Breast epithelium (tissue), 4 donors: Measurements from ENCODE around the gene TCERG1L. TPM values are rescaled to one million over a fixed set of nuclear protein-coding genes. Genes with fewer than 3 reads are reported as not detected.

ENCODE experiments used
- DNase-seq, 2 donors: peaks; one replicate each; pipeline ENCODE4 v3.0.0-alpha.2; 2019; ENCODE audit warnings: low spot score in 2 of 2
- H3K27ac ChIP-seq, 2 donors: fragments of 200-600 bp; sonication (generic) in 1 of 2; one replicate each; pipeline ENCODE4 v1.5.1; 2016 to 2019; ENCODE audit warnings: mild to moderate bottlenecking in 1 of 2
- H3K27me3 ChIP-seq, 2 donors: fragments of 200-600 bp; sonication (generic) in 1 of 2; one replicate each; pipeline versions ENCODE4 v1.5.1 to v1.6.0; 2017 to 2019; ENCODE audit warnings: control low read depth in 1 of 2, mild to moderate bottlenecking in 1 of 2
- H3K36me3 ChIP-seq: fragments of 200-600 bp; one replicate; pipeline ENCODE4 v1.5.1; 2019
- H3K4me1 ChIP-seq, 2 donors: fragments of 200-600 bp; sonication (generic); one replicate each; pipeline ENCODE4 v1.5.1; 2016 to 2019; ENCODE audit warnings: control low read depth in 1 of 2
- H3K4me3 ChIP-seq, 3 donors: fragments of 200-600 bp; sonication (generic); 1 replicate in 2 of 3; 2 replicates in 1 of 3; pipeline ENCODE4 v1.5.1; 2016 to 2019; ENCODE audit warnings: mild to moderate bottlenecking in 3 of 3, moderate library complexity in 2 of 3
- H3K9me3 ChIP-seq, 2 donors: fragments of 200-600 bp; sonication (generic) in 1 of 2; one replicate each; pipeline ENCODE4 v1.5.1; 2016 to 2019; ENCODE audit warnings: control low read depth in 1 of 2
- POLR2A ChIP-seq: fragments of 450-650 bp; IDR thresholded peaks from one replicate; pipeline ENCODE4 v1.6.1; 2016; ENCODE audit warnings: antibody characterized with exemption, mild to moderate bottlenecking, moderate library complexity
- POLR2AphosphoS5 ChIP-seq, 3 donors: sonication (generic); formaldehyde crosslinking; IDR thresholded peaks; one replicate each; pipeline ENCODE4 v1.6.1; 2017; ENCODE audit warnings: antibody characterized with exemption in 3 of 3
- intact Hi-C: fragments of 100-400 bp; cut with DNase I; formaldehyde crosslinking; loops from one replicate; pipeline ENCODE4 v1.15.1; 2023; ENCODE audit warnings: low total_unique reads
- total RNA-seq, 3 donors: library from RNA; depleted of rRNA; stranded (reverse); fragments of >200 nt; gene quantifications; one replicate each; pipeline ENCODE4 v1.1.0, GENCODE V29; 2016
- TF ChIP-seq, protein P1 (sequence below), 3 donors: fragments of 450-650 bp; IDR thresholded peaks; one replicate each; pipeline ENCODE4 v1.5.1; 2016 to 2017; ENCODE audit warnings: antibody characterized with exemption in 3 of 3, mild to moderate bottlenecking in 3 of 3, moderate library complexity in 3 of 3

The TCERG1L gene
- total RNA-seq, 3 donors from 2014 or later: under 0.01 to 0.88 TPM; not detected in 1

GRCh38 chr10:131131726-131132591 lies 179.6 kb downstream of the TCERG1L start:
- no peak for TF ChIP-seq POLR2A
- intact Hi-C loops: no loop called here
- no peak for DNase-seq

DNA sequence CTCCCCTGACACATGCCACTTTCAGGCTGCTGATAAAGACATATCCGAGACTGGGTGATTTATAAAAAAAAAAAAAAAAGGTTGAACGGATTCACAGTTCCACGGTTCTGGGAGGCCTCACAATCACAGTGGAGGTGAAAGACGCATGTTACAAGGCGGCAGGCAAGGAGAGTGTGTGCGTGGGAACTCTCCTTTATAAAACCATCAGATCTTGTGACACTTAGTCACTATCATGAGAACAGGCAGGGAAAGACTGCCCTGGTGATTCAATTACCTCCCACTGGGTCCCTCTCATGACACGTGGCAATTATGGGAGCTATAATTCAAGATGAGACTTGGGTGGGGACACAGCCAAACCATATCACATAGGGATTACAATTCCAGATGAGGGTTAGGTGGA lies 181.5 kb downstream of the TCERG1L start:
- Histone ChIP-seq H3K27me3 (peaks cover 0 to 2% of the 10 kb centered on the region in 2 donors), H3K27ac (no peak overlapping the region), H3K4me1 (no peaks in the 10 kb centered on the region), H3K36me3 (no peaks in the 10 kb centered on the region), H3K9me3 (no peaks in the 10 kb centered on the region), H3K4me3 (no peak overlapping the region)
- DNase-seq: no peak
- intact Hi-C loops: no loop called here
- TF ChIP-seq POLR2AphosphoS5 (IDR thresholded peaks at IDR 0.05): no peak
- no peak for TF ChIP-seq POLR2A
- TF ChIP-seq, protein P1, sequence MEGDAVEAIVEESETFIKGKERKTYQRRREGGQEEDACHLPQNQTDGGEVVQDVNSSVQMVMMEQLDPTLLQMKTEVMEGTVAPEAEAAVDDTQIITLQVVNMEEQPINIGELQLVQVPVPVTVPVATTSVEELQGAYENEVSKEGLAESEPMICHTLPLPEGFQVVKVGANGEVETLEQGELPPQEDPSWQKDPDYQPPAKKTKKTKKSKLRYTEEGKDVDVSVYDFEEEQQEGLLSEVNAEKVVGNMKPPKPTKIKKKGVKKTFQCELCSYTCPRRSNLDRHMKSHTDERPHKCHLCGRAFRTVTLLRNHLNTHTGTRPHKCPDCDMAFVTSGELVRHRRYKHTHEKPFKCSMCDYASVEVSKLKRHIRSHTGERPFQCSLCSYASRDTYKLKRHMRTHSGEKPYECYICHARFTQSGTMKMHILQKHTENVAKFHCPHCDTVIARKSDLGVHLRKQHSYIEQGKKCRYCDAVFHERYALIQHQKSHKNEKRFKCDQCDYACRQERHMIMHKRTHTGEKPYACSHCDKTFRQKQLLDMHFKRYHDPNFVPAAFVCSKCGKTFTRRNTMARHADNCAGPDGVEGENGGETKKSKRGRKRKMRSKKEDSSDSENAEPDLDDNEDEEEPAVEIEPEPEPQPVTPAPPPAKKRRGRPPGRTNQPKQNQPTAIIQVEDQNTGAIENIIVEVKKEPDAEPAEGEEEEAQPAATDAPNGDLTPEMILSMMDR (IDR thresholded peaks at IDR 0.05): no peak

More at GRCh38 chr10:131131726-131132591, 179.6 kb downstream of the TCERG1L start:
- H3K4me1 ChIP-seq: no peaks in the 10 kb centered on the region
- peak overlapping the region in 1 of 3 donors; percentile 2 for H3K4me3 ChIP-seq
- H3K27ac ChIP-seq: no peak overlapping the region
- no peaks in the 10 kb centered on the region for H3K9me3 ChIP-seq
- H3K36me3 ChIP-seq: no peaks in the 10 kb centered on the region
- peaks cover 0 to 7% of the 10 kb centered on the region in 2 donors for H3K27me3 ChIP-seq

DNA sequence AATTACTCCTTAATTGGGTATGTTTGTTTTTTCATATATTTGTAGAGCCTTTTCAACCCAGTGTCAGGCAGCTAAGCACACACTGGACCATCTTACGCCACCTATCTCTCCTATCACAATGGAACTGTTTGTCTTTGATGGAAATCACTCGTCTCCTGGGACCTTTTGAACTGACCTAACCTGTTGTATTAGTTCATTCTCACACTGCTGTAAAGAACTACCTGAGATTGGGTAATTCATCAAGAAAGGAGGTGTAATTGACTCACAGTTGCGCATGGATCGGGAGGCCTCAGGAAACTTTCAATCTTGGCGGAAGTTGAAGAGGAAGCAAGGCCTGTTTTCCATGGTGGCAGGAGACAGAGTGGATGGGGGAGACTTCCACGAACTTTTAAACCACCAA lies 182.0 kb downstream of the TCERG1L start:
- no peak for DNase-seq
- no peak for TF ChIP-seq POLR2AphosphoS5 (IDR thresholded peaks at IDR 0.05)
- TF ChIP-seq, protein P1 (IDR thresholded peaks at IDR 0.05): no peak
- TF ChIP-seq POLR2A: no peak
- peaks cover 0 to 2% of the 10 kb centered on the region in 2 donors for H3K27me3 ChIP-seq
- no peaks in the 10 kb centered on the region for H3K4me1 ChIP-seq
- H3K9me3 ChIP-seq: no peaks in the 10 kb centered on the region
- H3K36me3 ChIP-seq: no peaks in the 10 kb centered on the region
- no peak overlapping the region for H3K27ac ChIP-seq
- intact Hi-C loops: no loop called here
- H3K4me3 ChIP-seq: no peak overlapping the region

GRCh38 chr10:131128731-131129130 lies 182.8 kb downstream of the TCERG1L start:
- Histone ChIP-seq H3K4me3 (no peak overlapping the region), H3K27me3 (peaks cover 0 to 6% of the 10 kb centered on the region in 2 donors), H3K27ac (no peak overlapping the region), H3K36me3 (no peaks in the 10 kb centered on the region), H3K9me3 (no peaks in the 10 kb centered on the region), H3K4me1 (no peaks in the 10 kb centered on the region)
- intact Hi-C loops: no loop called here
- no peak for DNase-seq
- TF ChIP-seq POLR2AphosphoS5 (IDR thresholded peaks at IDR 0.05) (no peak), POLR2A (no peak)
- TF ChIP-seq, protein P1 (IDR thresholded peaks at IDR 0.05): no peak

- H3K4me3 ChIP-seq: no peak overlapping the region
- H3K27ac ChIP-seq: no peak overlapping the region
- intact Hi-C loops: no loop called here
- no peaks in the 10 kb centered on the region for H3K9me3 ChIP-seq
- TF ChIP-seq, protein P1 (IDR thresholded peaks at IDR 0.05): no peak
- no peak for TF ChIP-seq POLR2AphosphoS5 (IDR thresholded peaks at IDR 0.05)
- no peak for TF ChIP-seq POLR2A
- no peak for DNase-seq
- peaks cover 0 to 6% of the 10 kb centered on the region in 2 donors for H3K27me3 ChIP-seq
- no peaks in the 10 kb centered on the region for H3K36me3 ChIP-seq
- H3K4me1 ChIP-seq: no peaks in the 10 kb centered on the region
Measured at GRCh38 chr10:131127610-131128009, 183.9 kb downstream of the TCERG1L start.
